ENCODE results near the gene XPO6.

The XPO6 gene

DNA sequence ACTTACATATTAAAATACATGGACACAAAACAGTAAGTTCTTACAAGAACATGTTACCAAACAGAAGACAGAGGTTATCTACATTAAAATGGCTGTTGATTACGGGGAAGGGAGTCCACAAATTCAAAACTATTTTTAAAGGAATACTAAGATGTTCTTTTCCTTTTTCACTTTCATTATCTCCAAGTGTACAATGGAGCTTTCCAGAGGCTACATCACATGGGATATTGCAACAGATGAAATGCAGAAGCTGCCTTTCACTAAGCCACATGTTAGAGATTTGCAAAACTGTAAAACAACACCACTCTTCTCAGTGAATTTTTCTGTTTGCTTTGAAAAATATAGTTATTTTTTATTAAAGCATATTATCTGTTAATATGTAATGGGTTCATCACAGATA lies 53.6 kb downstream of the XPO6 start:
- TF ChIP-seq, protein P1, sequence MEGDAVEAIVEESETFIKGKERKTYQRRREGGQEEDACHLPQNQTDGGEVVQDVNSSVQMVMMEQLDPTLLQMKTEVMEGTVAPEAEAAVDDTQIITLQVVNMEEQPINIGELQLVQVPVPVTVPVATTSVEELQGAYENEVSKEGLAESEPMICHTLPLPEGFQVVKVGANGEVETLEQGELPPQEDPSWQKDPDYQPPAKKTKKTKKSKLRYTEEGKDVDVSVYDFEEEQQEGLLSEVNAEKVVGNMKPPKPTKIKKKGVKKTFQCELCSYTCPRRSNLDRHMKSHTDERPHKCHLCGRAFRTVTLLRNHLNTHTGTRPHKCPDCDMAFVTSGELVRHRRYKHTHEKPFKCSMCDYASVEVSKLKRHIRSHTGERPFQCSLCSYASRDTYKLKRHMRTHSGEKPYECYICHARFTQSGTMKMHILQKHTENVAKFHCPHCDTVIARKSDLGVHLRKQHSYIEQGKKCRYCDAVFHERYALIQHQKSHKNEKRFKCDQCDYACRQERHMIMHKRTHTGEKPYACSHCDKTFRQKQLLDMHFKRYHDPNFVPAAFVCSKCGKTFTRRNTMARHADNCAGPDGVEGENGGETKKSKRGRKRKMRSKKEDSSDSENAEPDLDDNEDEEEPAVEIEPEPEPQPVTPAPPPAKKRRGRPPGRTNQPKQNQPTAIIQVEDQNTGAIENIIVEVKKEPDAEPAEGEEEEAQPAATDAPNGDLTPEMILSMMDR (IDR thresholded peaks at IDR 0.05; ENCODE audit: extremely low read depth, insufficient read depth, missing control alignments) = no peak
- in situ Hi-C loops (cut with MboI; ENCODE audit: low pct_unique_long_range_greater_than_20kb, low sequenced_read_pairs, unreplicated experiment) = no loop called here
- DNase-seq (ENCODE audit: low spot score) = no peak

DNA sequence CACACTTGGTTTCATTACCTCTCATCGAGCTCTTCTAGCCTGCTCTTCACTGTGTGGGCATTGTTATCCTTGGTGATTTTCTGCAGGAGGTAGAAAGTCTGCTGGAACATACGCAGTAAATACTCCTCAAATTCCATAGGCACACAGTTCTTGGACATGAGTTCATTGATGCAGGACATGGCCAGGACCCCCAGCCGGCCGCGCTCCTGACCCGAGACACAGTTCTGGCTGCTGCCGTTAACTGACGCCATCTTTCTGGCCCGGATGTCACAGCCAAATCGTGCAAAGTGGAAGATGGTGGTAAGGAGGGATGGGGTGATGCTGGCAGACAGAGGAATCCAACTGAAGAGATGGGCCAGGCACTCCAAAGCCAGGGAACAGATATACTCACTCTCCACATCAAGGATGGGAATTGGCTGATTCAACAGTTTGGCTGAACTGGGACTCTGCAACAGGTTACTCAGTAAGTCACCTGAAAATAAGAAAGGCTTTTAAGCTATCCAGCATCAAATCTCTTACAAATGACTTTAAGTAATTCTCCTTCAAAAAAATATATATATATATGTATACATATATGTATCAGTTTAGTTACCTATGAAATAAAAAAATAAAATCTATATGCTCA lies 55.6 kb downstream of the XPO6 start:
- in situ Hi-C loops (cut with MboI; ENCODE audit: low pct_unique_long_range_greater_than_20kb, low sequenced_read_pairs, unreplicated experiment) = no loop called here
- no peak for DNase-seq (ENCODE audit: low spot score)
- TF ChIP-seq, protein P1 (IDR thresholded peaks at IDR 0.05; ENCODE audit: extremely low read depth, insufficient read depth, missing control alignments) = no peak

DNA sequence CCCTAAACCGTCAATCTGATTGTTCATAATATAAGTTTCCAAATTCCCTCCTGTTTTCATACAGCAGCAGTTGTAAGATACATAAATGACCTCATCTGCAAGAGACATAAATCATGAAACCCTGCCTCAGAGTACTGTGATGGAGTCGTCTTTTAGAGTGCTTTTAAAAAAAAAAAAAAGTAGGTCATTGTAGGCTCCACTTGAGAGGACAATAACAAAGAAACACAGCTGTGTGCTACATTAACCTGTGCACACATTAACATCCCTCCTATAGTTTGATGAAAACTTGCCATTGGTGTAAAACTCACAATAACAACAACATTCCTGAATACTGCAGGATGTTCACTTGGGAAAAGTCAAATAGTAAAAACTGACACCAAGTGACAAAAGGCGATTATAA lies 56.5 kb downstream of the XPO6 start:
- no peak for DNase-seq (ENCODE audit: low spot score)
- TF ChIP-seq, protein P1 (IDR thresholded peaks at IDR 0.05; ENCODE audit: extremely low read depth, insufficient read depth, missing control alignments) = no peak
- in situ Hi-C loops (cut with MboI; ENCODE audit: low pct_unique_long_range_greater_than_20kb, low sequenced_read_pairs, unreplicated experiment) = no loop called here

DNA sequence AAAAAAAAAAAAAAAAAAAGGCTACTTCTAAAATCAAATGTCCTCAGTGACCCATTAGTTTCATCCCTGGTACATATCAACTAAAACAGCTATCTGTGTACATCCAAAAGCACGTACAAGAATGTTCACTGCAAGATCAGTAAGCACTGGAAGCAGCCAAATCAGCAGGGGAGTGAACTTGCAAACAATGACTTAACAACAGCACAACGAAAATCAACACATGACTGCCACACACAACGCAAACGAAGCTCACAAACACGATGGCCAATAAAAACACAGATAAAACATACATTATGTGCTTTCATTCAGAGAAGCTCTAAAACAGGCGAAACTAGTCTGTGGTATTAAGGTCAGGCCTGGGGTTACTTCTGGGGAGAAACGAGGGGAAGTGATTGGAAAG lies 60.6 kb downstream of the XPO6 start:
- TF ChIP-seq, protein P1 (IDR thresholded peaks at IDR 0.05; ENCODE audit: extremely low read depth, insufficient read depth, missing control alignments) = no peak
- DNase-seq (ENCODE audit: low spot score) = no peak
- in situ Hi-C loops (cut with MboI; ENCODE audit: low pct_unique_long_range_greater_than_20kb, low sequenced_read_pairs, unreplicated experiment) = no loop called here

DNA sequence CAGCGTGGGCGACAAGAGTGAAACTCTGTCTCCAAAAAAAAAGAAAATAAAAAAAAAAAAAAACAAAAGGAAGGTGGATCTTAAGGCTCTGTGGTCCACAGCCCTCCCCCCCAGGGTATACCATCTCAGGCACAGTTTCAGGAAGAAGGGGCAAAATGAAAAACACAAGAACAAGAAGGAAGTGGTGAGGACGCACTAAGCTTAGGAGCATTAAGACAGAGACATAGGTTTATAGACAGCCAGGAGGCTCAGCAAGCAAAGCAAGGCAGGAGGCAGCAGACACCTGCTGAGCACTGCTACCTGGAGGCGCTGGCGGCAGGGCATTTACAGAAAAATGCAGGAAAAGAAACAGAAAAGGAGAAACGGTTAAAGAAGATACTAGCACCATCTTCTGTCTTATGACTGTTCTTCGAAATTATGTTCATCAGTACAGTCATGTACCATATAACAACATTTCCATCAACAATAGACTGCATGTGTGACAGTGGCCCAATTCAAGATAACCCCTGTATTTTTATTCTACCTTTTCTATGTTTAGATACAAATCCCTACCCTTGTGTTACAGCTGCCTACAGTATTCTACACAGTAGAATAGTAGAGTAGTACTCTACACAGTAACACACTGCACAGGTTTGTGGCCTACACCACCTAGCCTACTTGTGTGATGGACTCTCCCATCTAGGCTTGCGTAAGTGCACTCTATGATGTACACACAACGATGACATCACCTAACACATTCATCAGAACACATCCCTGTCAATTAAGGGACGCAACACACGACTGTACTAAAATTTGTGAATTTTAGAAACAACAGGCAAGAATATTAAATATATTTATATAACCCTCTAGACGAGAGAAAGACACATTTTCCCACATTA lies 62.5 kb downstream of the XPO6 start:
- in situ Hi-C loops (cut with MboI; ENCODE audit: low pct_unique_long_range_greater_than_20kb, low sequenced_read_pairs, unreplicated experiment) = loop anchor here (5.0 kb wide), 1 partner anchor 38 kb away; no protein-coding TSS in a partner anchor
- TF ChIP-seq, protein P1 (IDR thresholded peaks at IDR 0.05; ENCODE audit: extremely low read depth, insufficient read depth, missing control alignments) = no peak
- no peak for DNase-seq (ENCODE audit: low spot score)

DNA sequence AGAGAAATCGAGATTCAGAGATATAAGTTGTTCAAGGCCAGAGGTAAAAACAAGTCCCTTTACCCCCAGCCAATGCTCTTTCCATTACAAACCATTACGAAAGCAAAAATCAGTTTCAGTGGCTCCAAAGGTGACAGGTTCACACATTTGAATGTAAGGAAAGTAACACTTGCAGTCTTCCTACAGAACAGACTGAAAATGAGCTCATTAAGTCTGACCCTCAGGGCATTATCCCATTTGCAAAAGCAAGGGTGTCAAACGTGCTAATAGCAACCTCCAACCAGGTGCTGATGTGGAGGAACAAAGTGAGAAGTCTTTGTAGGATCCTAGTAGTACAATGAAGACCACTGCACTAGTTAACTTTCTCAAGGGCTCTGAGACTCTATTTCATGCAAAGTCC lies 65.2 kb downstream of the XPO6 start:
- no peak for DNase-seq (ENCODE audit: low spot score)
- TF ChIP-seq, protein P1 (IDR thresholded peaks at IDR 0.05; ENCODE audit: extremely low read depth, insufficient read depth, missing control alignments) = no peak
- in situ Hi-C loops (cut with MboI; ENCODE audit: low pct_unique_long_range_greater_than_20kb, low sequenced_read_pairs, unreplicated experiment) = loop anchor here (5.0 kb wide), 1 partner anchor 41 kb away; no protein-coding TSS in a partner anchor

All from GM13977 (cell line).